ENCODE measurements around the gene TLNRD1.

- TF ChIP-seq CTCF (optimal IDR thresholded peaks at IDR 0.05 in 1 of 3, IDR thresholded peaks at IDR 0.05 in 1 of 3, conservative IDR thresholded peaks at IDR 0.05 in 1 of 3; ENCODE audit: extremely low read depth in 1 of 3, insufficient read depth in 2 of 3, low read length in 3 of 3) (no peak), EZH2 (IDR thresholded peaks at IDR 0.05; ENCODE audit: low read length) (no peak)
These were observed 11.9 kb downstream of the TLNRD1 start for GRCh38 chr15:81012588-81012987.

Data from keratinocyte (primary cell).